Heart right ventricle (tissue), 16 donors: ENCODE data around the gene WIF1. TPM values are rescaled to one million over a fixed set of nuclear protein-coding genes. Genes with fewer than 3 reads are reported as not detected.

Experiments
- ATAC-seq, 8 donors: fragments of 200-7000 bp; cut with Tn5 transposase; one replicate each; pipeline ENCODE4 v1.9.1; 2020; ENCODE audit warnings: mild to moderate bottlenecking in 8 of 8, moderate library complexity in 8 of 8, moderate number of reproducible peaks in 1 of 8
- DNase-seq, 2 donors: peaks; one replicate each; pipeline ENCODE4 v3.0.0-alpha.2; 2020
- H3K27ac ChIP-seq, 10 donors: fragments of 200-600 bp; sonication (generic) in 2 of 10; one replicate each; pipeline versions ENCODE4 v1.5.0 to v1.8.0; 2020 to 2022; ENCODE audit warnings: mild to moderate bottlenecking in 3 of 10
- H3K27me3 ChIP-seq, 7 donors: fragments of 200-600 bp; one replicate each; pipeline ENCODE4 v1.8.0; 2021 to 2022; ENCODE audit warnings: mild to moderate bottlenecking in 2 of 7
- H3K36me3 ChIP-seq, 9 donors: fragments of 200-600 bp; sonication (generic) in 1 of 9; one replicate each; pipeline versions ENCODE4 v1.5.0 to v1.8.0; 2020 to 2022; ENCODE audit warnings: mild to moderate bottlenecking in 2 of 9
- H3K4me1 ChIP-seq, 9 donors: fragments of 200-600 bp; sonication (generic) in 1 of 9; one replicate each; pipeline versions ENCODE4 v1.5.0 to v1.8.0; 2020 to 2022; ENCODE audit warnings: mild to moderate bottlenecking in 4 of 9
- H3K4me3 ChIP-seq, 10 donors: fragments of 200-600 bp; sonication (generic) in 2 of 10; one replicate each; pipeline versions ENCODE4 v1.5.0 to v1.8.0; 2020 to 2022; ENCODE audit warnings: mild to moderate bottlenecking in 7 of 10, moderate library complexity in 2 of 10
- H3K9me3 ChIP-seq, 11 donors: fragments of 200-600 bp in 10 of 11; sonication (generic) in 2 of 11; one replicate each; pipeline versions ENCODE4 v1.5.0 to v1.8.0; 2013 to 2022; ENCODE audit warnings: mild to moderate bottlenecking in 2 of 11, control low read depth in 1 of 11, moderate library complexity in 1 of 11
- WGBS, 2 donors: extraction: QIAGEN DNeasy Blood & Tissue Kit; methylation state at CpG; one replicate each; pipeline ENCODE4 v1.1.7; 2013; ENCODE audit warnings: inconsistent platforms in 1 of 2; 5-methylcytosine and 5-hydroxymethylcytosine counted together
- intact Hi-C, 10 donors: fragments of 100-400 bp; cut with DNase I; formaldehyde crosslinking; loops; one replicate each; pipeline versions ENCODE4 v1.11.1 to v1.14.2; 2022
- polyA plus RNA-seq, 2 donors: library from polyadenylated mRNA; stranded (reverse); fragments of 200-250 nt; gene quantifications; one replicate each; pipeline ENCODE4 v1.2.3, GENCODE V29; 2013
- total RNA-seq, 10 donors: library from RNA; stranded (reverse); fragmentation: NEBNext Ultra II Directional in 3 of 10; extraction: Animal tissue kit (Norgen Biotek cat#: 25700) in 3 of 10; gene quantifications; one replicate each; pipeline versions ENCODE4 v1.2.1 to v1.2.4, GENCODE V29; 2021 to 2023
- TF ChIP-seq, protein P1 (sequence below), 9 donors: fragments of 200-600 bp; sonication (generic) in 2 of 9; IDR thresholded peaks; one replicate each; pipeline versions ENCODE4 v1.5.0 to v1.8.0; 2021 to 2022; ENCODE audit warnings: antibody characterized with exemption in 9 of 9, mild to moderate bottlenecking in 5 of 9, moderate library complexity in 1 of 9
- donor health status: Arrhythmogenic right ventricular cardiomyopathy.
- donor health status: ischemic (EF 13 %, LVEDD 7.1; RV severe dilation, severe dysfunction).
- donor health status: healthy with polysubstance abuse.
- donor health status: DM: no; HTN: yes; CAD: no.
- donor health status: DM: no; HTN: no; CAD: no.
- donor health status: ischemic (EF 25% LVEDD 6.9; RV normal size, moderate dysfunction).
- donor health status: ischemic (EF 25% LVEDD 5.7; RV mildly dilated, moderate dysfunction).
- donor health status: healthy.
- donor health status: DM: yes; HTN: yes; CAD: no.
- donor health status: Ischemic cardiomyopathy.
- donor health status: ischemic (EF 35%, LVEDD 5.7; RV mildly dilated, moderate dysfunction).
- donor health status: nonischemic (EF 11% LVEDD 7.7; RV severe dilation, severe dysfunction).
- donor health status: DM: yes; HTN: yes; CAD: no.
- donor health status: PGD.
- donor health status: ischemic (EF 29% LVEDD 5.4; RV normal size, mild dysfunction).
- donor health status: nonischemic (EF 23%, LVEDD 6.1; RV moderate dilation, normal function).

The WIF1 gene
- total and polyA plus RNA-seq, 12 donors: 0.04 to 0.22 TPM; not detected in 10

DNA sequence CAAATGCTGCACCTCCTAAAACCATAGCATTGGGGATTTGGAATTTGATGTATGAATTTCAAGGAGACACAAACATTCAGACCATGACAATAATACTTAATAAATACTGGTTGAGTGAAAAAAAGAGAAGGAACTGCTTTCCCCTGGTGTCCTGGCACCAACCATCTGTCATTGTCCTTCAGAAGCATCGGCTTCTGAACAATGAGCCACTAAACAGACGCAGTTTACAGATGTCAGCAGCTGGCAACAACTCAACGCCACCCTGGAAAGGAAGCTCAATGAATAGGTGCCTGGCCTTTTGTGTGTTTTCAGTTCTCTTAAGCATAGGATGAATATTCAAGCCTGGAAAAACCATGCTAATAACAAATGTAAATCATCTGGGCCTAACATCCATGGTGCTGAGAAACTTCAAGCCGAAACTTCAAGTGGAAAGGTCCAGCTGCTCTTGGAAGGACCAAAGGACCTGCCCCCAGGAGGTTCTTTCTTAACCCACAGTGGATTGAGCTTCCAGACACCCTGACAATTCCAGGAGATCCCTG is 101.3 kb downstream of the WIF1 start:
- WGBS, 2 donors: 52 to 62% methylated on average over 4 of the region's 4 CpGs
- H3K4me3 ChIP-seq: no peak overlapping the region

DNA sequence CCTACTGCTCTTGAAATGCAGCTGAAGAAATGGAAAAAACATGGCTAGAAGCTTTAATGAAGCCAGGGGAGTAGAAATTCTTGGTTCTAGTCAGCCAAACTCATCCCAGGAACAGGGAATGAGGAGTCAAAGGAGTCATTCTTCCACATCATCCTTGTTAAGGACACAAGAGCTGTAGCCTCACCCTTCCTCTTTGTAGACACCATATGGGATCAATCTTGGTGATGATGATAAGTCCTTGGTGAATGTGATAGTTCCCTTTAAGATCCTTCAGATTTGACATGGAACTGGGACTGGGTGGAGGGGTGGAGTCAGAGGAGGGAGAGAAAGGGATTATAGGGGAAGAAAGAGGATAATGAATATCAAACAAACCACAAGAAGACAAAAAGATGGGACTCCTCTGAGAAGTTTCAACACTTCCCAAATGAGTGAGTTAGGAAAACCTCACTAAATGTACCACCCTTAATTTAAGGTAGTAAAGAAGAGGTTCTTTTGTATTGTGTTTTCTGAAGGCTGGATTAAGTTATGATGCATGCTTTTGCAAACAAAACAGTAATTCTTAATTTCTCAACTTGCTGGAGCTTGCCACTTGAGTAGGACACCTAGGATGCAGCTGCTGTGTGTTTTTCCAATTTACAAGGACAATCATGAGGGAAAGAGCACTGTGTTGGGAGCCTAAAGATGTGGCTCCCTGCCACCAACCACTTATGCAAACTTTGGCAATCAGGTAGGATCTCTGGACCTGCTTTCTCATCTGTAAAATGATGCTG is 104.0 kb downstream of the WIF1 start:
- Histone ChIP-seq H3K4me1 (no peaks in the 10 kb centered on the region), H3K27me3 (peaks cover 0 to 25% (median 2%) of the 10 kb centered on the region in 7 donors), H3K36me3 (no peaks in the 10 kb centered on the region), H3K9me3 (no peaks in the 10 kb centered on the region), H3K4me3 (no peak overlapping the region), H3K27ac (no peak overlapping the region)
- intact Hi-C loops: no loop called here
- no peak for ATAC-seq
- no peak for DNase-seq
- TF ChIP-seq, protein P1, sequence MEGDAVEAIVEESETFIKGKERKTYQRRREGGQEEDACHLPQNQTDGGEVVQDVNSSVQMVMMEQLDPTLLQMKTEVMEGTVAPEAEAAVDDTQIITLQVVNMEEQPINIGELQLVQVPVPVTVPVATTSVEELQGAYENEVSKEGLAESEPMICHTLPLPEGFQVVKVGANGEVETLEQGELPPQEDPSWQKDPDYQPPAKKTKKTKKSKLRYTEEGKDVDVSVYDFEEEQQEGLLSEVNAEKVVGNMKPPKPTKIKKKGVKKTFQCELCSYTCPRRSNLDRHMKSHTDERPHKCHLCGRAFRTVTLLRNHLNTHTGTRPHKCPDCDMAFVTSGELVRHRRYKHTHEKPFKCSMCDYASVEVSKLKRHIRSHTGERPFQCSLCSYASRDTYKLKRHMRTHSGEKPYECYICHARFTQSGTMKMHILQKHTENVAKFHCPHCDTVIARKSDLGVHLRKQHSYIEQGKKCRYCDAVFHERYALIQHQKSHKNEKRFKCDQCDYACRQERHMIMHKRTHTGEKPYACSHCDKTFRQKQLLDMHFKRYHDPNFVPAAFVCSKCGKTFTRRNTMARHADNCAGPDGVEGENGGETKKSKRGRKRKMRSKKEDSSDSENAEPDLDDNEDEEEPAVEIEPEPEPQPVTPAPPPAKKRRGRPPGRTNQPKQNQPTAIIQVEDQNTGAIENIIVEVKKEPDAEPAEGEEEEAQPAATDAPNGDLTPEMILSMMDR (IDR thresholded peaks at IDR 0.05): no peak

More for the DNA sequence above, 101.3 kb downstream of the WIF1 start:
- Histone ChIP-seq H3K4me1 (no peaks in the 10 kb centered on the region), H3K9me3 (peaks cover 0 to 3% (median 0%) of the 10 kb centered on the region in 11 donors), H3K27me3 (peaks cover 0 to 27% (median 6%) of the 10 kb centered on the region in 7 donors), H3K36me3 (no peaks in the 10 kb centered on the region), H3K27ac (no peak overlapping the region)
- intact Hi-C loops: no loop called here
- ATAC-seq (no peak), DNase-seq (no peak)
- TF ChIP-seq, protein P1 (IDR thresholded peaks at IDR 0.05): no peak

DNA sequence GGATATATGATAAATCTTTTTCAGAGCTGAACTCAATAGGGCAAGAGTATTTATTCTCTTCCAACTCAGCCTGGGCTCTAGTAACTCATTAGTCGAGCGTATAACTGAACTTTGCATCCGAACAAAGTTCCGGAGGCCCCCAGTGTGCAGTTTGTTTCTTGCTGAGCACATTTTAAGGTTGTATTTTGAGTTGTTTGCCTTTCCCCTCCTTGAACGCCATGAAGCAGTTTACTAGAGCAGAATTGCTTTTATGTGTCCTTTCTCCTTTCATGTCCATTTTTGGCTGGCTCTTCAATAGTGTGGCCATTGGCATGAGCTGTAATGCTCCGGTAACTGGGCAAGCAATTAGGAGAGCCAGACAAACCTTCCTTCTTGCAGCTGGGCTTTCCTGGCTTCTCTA is 105.3 kb downstream of the WIF1 start:
- intact Hi-C loops: no loop called here
- no peaks in the 10 kb centered on the region for H3K36me3 ChIP-seq
- TF ChIP-seq, protein P1 (IDR thresholded peaks at IDR 0.05): no peak
- H3K4me1 ChIP-seq: no peaks in the 10 kb centered on the region
- H3K4me3 ChIP-seq: no peak overlapping the region
- ATAC-seq (no peak), DNase-seq (no peak)
- no peaks in the 10 kb centered on the region for H3K9me3 ChIP-seq
- WGBS, 2 donors: 82 to 92% methylated on average over 6 of the region's 6 CpGs
- H3K27ac ChIP-seq: no peak overlapping the region
- peaks cover 0 to 19% (median 0%) of the 10 kb centered on the region in 7 donors for H3K27me3 ChIP-seq

DNA sequence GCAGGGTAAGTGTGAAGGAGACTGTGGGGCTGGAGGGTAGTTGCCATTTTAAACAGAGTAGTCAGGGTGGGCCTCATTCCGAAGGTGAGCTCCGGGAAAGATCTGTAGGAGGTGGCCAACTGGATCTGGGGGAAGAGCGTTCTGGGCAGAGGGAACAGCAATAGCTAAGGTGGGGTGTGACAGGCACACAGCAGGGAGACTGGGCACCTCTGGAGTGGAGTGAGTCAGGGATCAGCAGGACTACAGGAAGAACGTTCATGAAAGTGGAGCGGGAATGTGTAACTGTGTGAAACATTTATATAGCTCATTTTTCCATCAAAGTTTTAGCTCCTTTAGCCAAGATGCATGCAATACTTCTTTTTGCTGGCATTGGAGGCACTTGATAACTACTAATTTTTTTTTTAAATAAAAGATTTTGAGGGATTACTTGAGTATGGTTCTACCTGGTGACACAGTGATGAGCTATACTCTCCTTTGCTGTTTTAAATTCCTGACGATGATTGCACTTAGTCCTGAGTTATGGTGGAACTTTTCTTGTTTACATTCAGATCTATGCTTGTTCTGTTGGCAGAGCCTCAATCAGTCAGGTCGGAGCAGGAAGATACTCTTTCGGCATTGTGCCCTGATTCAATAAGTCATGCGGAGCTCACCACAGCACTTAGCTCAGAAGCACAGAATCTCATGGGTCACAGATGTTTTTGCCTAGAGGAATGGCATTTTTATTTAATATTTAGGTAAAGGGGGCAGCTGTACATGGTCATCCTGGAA is 106.4 kb downstream of the WIF1 start:
- Histone ChIP-seq H3K27me3 (peaks cover 0 to 19% (median 0%) of the 10 kb centered on the region in 7 donors), H3K4me3 (no peak overlapping the region), H3K27ac (no peak overlapping the region), H3K4me1 (no peaks in the 10 kb centered on the region), H3K9me3 (peaks cover 0 to 2% (median 0%) of the 10 kb centered on the region in 11 donors), H3K36me3 (no peaks in the 10 kb centered on the region)
- ATAC-seq: no peak
- intact Hi-C loops: no loop called here
- TF ChIP-seq, protein P1 (IDR thresholded peaks at IDR 0.05): no peak
- 84 to 87% methylated on average over 9 of the region's 9 CpGs for WGBS, 2 donors
- DNase-seq: no peak
